Muscle layer of colon (tissue), 2 donors: ENCODE results near the gene HECTD1.
"Not testable (repeated sequence)": the region's sequence is repeated elsewhere in the genome, so short reads cannot be mapped to it uniquely, and the experiment has no call there.

ENCODE experiments used
- H3K27ac ChIP-seq: one replicate; pipeline ENCODE4 v1.7.0; 2013; ENCODE audit warnings: low read depth, mild to moderate bottlenecking, low read length, moderate library complexity
- H3K27me3 ChIP-seq, 2 donors: one replicate each; pipeline ENCODE4 v1.7.0; 2013; ENCODE audit warnings: low read length in 2 of 2, mild to moderate bottlenecking in 2 of 2; ENCODE audit not compliant: insufficient read depth in 2 of 2, control insufficient read depth in 1 of 2
- H3K36me3 ChIP-seq: one replicate; pipeline ENCODE4 v1.7.0; 2013; ENCODE audit warnings: mild to moderate bottlenecking, low read length; ENCODE audit not compliant: insufficient read depth
- H3K4me1 ChIP-seq: one replicate; pipeline ENCODE4 v1.7.0; 2013; ENCODE audit warnings: mild to moderate bottlenecking, low read length; ENCODE audit not compliant: insufficient read depth
- H3K4me3 ChIP-seq, 2 donors: one replicate each; pipeline ENCODE4 v1.7.0; 2013; ENCODE audit warnings: low read length in 2 of 2, low read depth in 1 of 2, mild to moderate bottlenecking in 1 of 2, moderate library complexity in 1 of 2
- H3K9ac ChIP-seq: one replicate; pipeline ENCODE4 v1.7.0; 2013; ENCODE audit warnings: low read length
- H3K9me3 ChIP-seq: one replicate; pipeline ENCODE4 v1.7.0; 2013; ENCODE audit warnings: mild to moderate bottlenecking, low read length
- donor health status: abdominal sarcoma.
- donor health status: Adenocarcinoma of cecum.

HECTD1 gene

DNA sequence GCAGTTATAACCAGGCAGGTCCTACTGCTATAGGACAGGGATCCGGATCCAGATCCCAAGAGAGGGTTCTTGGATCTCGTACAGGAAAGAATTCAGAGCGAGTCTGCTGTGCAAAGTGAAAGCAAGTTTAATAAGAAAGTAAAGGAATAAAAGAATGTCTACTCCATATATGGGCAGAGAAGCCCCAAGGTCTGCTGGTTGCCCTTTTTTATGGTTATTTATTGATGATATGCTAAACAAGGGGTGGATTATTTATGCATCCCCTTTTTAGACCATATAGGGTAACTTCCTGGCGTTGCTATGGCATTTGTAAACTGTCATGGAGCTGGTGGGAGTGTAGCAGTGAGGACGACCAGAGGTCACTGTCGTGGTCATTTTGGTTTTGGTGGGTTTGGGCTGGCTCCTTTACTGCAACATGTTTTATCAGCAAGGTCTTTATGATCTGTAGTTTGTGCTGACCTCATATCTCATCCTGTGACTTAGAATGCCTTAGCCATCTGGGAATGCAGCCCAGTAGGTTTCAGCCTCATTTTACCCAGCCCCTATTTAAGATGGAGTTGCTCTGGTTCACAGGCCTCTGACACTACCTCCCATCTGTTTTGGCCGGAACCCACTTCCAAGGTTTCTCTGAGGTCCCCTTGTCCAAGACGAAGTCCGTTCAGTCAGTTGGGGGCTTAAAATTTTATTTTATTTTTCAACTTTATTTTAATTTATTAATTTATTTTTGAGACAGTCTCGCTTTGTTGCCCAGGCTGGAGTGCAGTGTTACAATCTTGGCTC, 34.8 kb upstream of the HECTD1 start:
- H3K9me3 ChIP-seq, H3K9ac ChIP-seq, H3K27ac ChIP-seq, H3K36me3 ChIP-seq, H3K27me3 ChIP-seq: not testable (repeated sequence)
- H3K4me3 ChIP-seq: peak overlapping the region in 1 of 2 donors; percentile 27
- H3K4me1 ChIP-seq: peaks cover 13% of the 10 kb centered on the region

GRCh38 chr14:31241450-31242114, 34.0 kb upstream of the HECTD1 start:
- H3K9me3 ChIP-seq: no peaks in the 10 kb centered on the region
- H3K4me1 ChIP-seq: peaks cover 13% of the 10 kb centered on the region
- H3K27me3 ChIP-seq: no peaks in the 10 kb centered on the region
- H3K36me3 ChIP-seq: no peaks in the 10 kb centered on the region
- no peak overlapping the region for H3K9ac ChIP-seq
- H3K27ac ChIP-seq: no peak overlapping the region
- peak overlapping the region in 1 of 2 donors; percentile 27 for H3K4me3 ChIP-seq

- Histone ChIP-seq H3K9ac (no peak overlapping the region), H3K4me1 (peaks cover 13% of the 10 kb centered on the region), H3K27me3 (no peaks in the 10 kb centered on the region), H3K9me3 (no peaks in the 10 kb centered on the region), H3K4me3 (no peak overlapping the region), H3K36me3 (no peaks in the 10 kb centered on the region), H3K27ac (no peak overlapping the region)
These were observed 32.1 kb upstream of the HECTD1 start for GRCh38 chr14:31239741-31240140.

GRCh38 chr14:31235462-31235861, 27.9 kb upstream of the HECTD1 start:
- no peaks in the 10 kb centered on the region for H3K27me3 ChIP-seq
- no peaks in the 10 kb centered on the region for H3K36me3 ChIP-seq
- H3K9me3 ChIP-seq: no peaks in the 10 kb centered on the region
- H3K27ac ChIP-seq: no peak overlapping the region
- H3K4me3 ChIP-seq: no peak overlapping the region
- H3K9ac ChIP-seq: no peak overlapping the region
- no peaks in the 10 kb centered on the region for H3K4me1 ChIP-seq

GRCh38 chr14:31232081-31232480, 24.5 kb upstream of the HECTD1 start:
- Histone ChIP-seq H3K27me3 (no peaks in the 10 kb centered on the region), H3K4me3 (no peak overlapping the region), H3K36me3 (no peaks in the 10 kb centered on the region), H3K27ac (no peak overlapping the region), H3K4me1 (no peaks in the 10 kb centered on the region), H3K9ac (no peak overlapping the region), H3K9me3 (no peaks in the 10 kb centered on the region)

DNA sequence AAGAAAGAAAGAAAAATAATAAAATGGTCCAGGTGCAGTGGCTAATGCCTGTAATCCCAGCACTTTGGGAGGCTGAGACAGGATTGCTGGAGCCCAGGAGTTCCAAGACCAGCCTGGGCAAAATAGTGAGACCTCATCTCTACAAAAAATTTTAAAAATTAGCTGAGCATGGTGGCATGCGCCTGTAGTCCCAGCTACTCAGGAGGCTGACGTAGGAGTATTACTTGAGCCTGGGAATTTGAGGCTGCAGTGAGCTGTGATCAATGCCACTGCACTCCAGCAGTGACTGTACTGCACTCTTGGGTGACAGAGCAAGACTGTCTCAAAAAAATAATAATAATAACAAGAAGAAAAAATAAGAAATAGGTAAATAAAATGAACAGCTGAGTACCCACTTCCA, 23.7 kb upstream of the HECTD1 start:
- not testable (repeated sequence) for H3K4me3 ChIP-seq, H3K9ac ChIP-seq, H3K27ac ChIP-seq, H3K27me3 ChIP-seq, H3K4me1 ChIP-seq, H3K36me3 ChIP-seq, H3K9me3 ChIP-seq

- no peak overlapping the region for H3K27ac ChIP-seq
- H3K27me3 ChIP-seq: no peaks in the 10 kb centered on the region
- no peak overlapping the region for H3K9ac ChIP-seq
- H3K4me1 ChIP-seq: no peaks in the 10 kb centered on the region
- H3K4me3 ChIP-seq: no peak overlapping the region
- H3K36me3 ChIP-seq: no peaks in the 10 kb centered on the region
- H3K9me3 ChIP-seq: no peaks in the 10 kb centered on the region
These were observed 23.0 kb upstream of the HECTD1 start for GRCh38 chr14:31230573-31230958.

DNA sequence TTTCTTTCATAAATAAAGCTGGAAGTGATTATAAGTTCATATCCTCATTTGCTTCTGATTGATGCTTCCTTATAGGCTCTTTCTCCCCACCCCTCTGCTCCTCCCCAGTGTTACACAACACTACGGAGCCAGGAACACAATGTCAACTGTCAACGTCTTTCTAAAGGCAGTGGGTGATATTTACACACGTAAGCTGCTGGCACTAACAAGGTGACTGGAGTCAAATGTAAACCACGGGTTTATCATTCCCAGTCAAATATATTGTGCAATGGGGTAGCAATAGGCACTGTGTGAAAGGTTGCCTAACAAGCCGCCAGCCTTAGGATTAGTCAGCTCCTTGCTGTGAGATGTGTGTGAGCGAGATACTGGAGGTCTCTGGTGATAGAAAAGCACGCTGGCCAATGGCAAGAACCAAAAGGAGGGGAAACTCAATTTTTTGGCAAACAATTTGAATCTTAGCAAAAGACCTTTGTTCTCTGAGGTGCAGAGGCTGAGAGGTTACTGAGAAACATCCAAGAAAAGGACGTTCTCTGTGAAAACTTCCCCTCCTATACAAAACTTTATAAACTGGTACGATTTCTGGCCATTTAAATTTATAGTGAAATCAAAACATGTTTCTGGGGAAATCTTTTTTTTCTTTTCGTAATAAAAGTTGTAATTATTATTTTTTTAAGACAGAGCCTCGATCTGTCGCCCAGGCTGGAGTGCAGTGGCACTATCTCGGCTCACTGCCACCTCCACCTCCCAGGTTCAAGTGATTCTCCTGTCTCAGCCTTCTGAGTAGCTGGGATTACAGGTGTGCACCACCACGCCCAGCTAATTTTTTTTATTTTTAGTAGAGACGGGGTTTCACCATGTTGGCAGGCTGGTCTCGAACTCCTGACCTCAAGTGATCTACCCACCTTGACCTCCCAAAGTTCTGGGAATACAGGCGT, 22.3 kb upstream of the HECTD1 start:
- Histone ChIP-seq H3K9ac (no peak overlapping the region), H3K27me3 (no peaks in the 10 kb centered on the region), H3K36me3 (no peaks in the 10 kb centered on the region), H3K9me3 (no peaks in the 10 kb centered on the region), H3K4me3 (no peak overlapping the region), H3K4me1 (no peaks in the 10 kb centered on the region), H3K27ac (no peak overlapping the region)

- H3K27ac ChIP-seq: no peak overlapping the region
- H3K4me3 ChIP-seq: no peak overlapping the region
These were observed 21.4 kb upstream of the HECTD1 start for GRCh38 chr14:31229009-31229408.

DNA sequence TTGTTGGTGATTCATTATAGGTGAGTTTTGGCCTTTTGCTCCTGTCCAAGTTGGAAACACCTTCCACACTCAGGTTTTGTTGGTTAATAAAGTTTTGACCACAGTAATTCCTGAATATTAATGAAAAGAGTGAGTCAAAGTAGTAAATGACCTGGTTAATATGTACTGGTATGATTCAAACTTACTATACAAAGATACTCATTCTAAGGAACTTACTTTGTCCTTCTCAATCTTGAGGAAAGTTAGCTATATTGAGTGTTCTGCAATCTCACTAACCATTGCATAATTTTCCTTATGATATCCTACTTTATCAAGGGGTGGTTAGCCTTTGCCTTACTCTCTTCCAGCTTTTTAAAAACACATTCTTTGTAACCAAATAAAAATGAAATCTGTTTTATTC, 20.9 kb upstream of the HECTD1 start:
- no peak overlapping the region for H3K27ac ChIP-seq

More at GRCh38 chr14:31229009-31229408, 21.4 kb upstream of the HECTD1 start:
- no peak overlapping the region for H3K9ac ChIP-seq
- H3K36me3 ChIP-seq: no peaks in the 10 kb centered on the region
- no peaks in the 10 kb centered on the region for H3K27me3 ChIP-seq
- no peaks in the 10 kb centered on the region for H3K4me1 ChIP-seq
- H3K9me3 ChIP-seq: no peaks in the 10 kb centered on the region

GRCh38 chr14:31224808-31225207, 17.2 kb upstream of the HECTD1 start:
- Histone ChIP-seq H3K27me3 (no peaks in the 10 kb centered on the region), H3K4me3 (no peak overlapping the region), H3K9me3 (no peaks in the 10 kb centered on the region), H3K9ac (no peak overlapping the region), H3K27ac (no peak overlapping the region), H3K4me1 (no peaks in the 10 kb centered on the region), H3K36me3 (no peaks in the 10 kb centered on the region)

More for the DNA sequence above, 20.9 kb upstream of the HECTD1 start:
- Histone ChIP-seq H3K9me3 (no peaks in the 10 kb centered on the region), H3K4me3 (no peak overlapping the region), H3K9ac (no peak overlapping the region), H3K4me1 (no peaks in the 10 kb centered on the region), H3K36me3 (no peaks in the 10 kb centered on the region), H3K27me3 (no peaks in the 10 kb centered on the region)
